ENCODE measurements around the gene FOXA2.

Gene FOXA2

DNA sequence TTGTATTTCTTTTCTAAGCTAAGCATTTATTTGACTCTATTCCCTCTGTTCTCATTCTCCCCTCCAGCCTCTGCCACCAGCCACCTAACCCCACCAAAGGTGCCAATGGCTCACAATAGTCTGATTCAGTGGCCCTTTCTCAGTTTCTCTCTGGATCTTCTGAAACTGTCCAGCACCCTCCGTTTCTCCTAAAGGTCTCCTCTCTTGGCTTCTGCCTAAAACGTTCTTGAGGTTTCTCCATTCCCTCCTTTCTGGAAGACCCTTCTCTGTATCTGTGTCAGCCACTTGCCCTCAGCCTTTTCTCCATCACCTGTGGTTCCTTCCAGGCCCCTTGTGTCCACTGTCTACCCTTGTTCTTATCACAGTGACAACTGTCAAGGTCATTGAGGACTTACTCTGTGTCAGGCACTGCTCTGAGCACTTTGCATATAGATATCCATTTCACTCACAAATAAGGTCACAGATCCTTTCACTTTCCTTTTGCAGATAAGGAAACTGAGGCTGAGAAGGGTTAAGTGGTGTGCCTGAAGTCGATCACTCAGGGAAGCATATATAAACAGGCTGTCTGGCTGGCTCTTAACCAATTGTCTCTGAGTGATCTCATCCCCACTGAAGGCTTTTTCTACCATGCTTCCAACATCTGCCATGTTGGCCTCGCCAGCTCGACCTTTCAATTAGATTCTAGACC, 48.1 kb downstream of the FOXA2 start:
- DNase-seq: no peak

- DNase-seq: no peak
These were observed 48.9 kb downstream of the FOXA2 start for GRCh38 chr20:22535483-22535882.

- DNase-seq: no peak
These were observed 50.3 kb downstream of the FOXA2 start for GRCh38 chr20:22533823-22534751.

- DNase-seq: no peak
These were observed 51.8 kb downstream of the FOXA2 start for GRCh38 chr20:22532598-22532997.

DNA sequence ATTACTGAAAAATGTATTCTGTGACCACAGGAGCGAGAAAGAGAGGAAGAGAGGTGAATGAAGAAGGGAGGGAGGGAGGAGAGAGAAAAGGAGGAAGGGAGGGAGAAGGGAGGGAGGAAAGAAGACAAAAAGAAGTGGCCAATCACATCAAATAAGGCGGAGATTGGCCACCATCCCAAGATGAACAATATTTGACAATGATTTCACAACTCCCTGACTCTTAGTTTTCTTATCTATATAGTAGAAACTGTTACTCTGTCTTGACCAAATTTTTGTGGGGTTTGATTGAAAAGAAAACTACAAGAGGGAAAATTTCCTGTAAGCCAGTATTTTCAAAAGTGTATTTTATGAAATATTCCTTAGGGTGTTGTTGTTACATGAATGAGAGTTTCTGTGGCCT, 52.6 kb downstream of the FOXA2 start:
- no peak for DNase-seq

- DNase-seq: no peak
These were observed 53.2 kb downstream of the FOXA2 start for GRCh38 chr20:22531056-22531615.
